ENCODE data around the gene PBX2.

DNA sequence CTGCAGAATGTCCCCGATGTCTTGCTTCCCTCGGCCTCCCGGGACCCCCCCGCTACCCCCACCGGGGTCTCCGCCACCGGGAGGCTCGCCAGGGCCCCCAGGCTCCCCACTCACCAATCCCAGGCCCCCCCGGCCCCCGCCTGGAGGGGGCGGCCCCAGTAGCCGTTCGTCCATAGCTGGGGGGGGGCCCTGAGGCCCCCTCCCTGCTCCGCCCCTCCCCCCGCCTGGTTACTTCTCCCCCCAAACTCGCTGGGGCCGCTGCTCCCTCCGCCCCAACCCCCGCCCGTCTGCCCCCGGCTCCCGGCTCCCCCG lies 304 bp downstream of the PBX2 start:
- TF ChIP-seq POLR2A (IDR thresholded peaks at IDR 0.05; ENCODE audit: low read depth, low read length) (no peak), POLR2AphosphoS5 (IDR thresholded peaks at IDR 0.05; ENCODE audit: low read depth, low read length) (no peak), TAF1 (IDR thresholded peaks at IDR 0.05; ENCODE audit: borderline replicate concordance, low read depth, low read length) (no peak)
